BE2C (cell line): ENCODE data around the gene SYNE1.

Experiments
- DNase-seq: peaks from one replicate; pipeline ENCODE4 v3.0.0-alpha.2; 2020
- H3K27me3 ChIP-seq: fragments of 250-450 bp; sonication (Bioruptor Pico); 2 replicates; pipeline ENCODE4 v1.5.1; 2020; ENCODE audit warnings: mild to moderate bottlenecking
- H3K36me3 ChIP-seq: fragments of 250-450 bp; sonication (Bioruptor Pico); 2 replicates; pipeline ENCODE4 v1.5.1; 2020; ENCODE audit warnings: mild to moderate bottlenecking
- H3K4me1 ChIP-seq: fragments of 250-450 bp; sonication (Bioruptor Pico); 2 replicates; pipeline ENCODE4 v1.5.1; 2020
- H3K4me3 ChIP-seq: 2 replicates; pipeline ENCODE4 v1.5.1; 2011; ENCODE audit warnings: low read depth, low read length
- H3K9me3 ChIP-seq: fragments of 250-450 bp; sonication (Bioruptor Pico); 2 replicates; pipeline ENCODE4 v1.5.1; 2020
- CTCF ChIP-seq: IDR thresholded peaks from 2 replicates; pipeline ENCODE4 v1.5.1; 2012; ENCODE audit warnings: mild to moderate bottlenecking, low read depth, low read length

Gene SYNE1

DNA sequence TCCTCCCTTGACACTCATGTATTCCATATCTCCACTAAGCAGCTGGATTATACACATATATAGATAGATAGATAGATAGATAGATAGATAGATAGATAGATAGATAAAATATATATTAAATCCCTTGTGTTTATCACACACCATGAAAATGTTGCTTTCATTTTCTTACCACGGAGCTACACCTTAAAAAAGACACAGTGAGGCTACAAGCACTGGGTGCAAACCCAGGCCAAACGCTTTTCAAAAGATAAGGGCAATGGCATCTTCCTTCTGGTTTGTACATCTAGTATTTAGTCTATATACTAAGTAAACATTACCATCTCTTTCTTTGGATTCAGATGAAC, 452.6 kb downstream of the SYNE1 start:
- no peak for TF ChIP-seq CTCF

DNA sequence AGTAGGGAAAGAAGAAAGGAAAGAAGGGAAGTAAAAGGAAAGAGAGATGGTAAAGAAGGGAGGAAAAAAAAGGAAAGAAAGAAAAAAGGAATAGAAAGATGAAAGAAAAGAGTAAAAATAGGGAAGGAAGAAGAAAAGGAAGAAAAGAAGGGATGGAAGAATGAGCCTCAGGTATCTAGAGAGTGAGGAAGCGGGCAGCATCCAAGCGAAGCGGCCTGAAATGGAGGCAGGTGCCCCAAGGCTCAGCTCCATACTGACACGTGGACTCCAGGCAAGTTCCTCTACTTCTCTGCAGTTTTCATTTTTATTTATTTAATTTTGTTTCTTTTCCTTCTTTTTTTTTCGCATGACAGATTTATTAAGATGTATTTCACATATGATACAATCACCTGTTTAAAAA, 456.6 kb downstream of the SYNE1 start:
- TF ChIP-seq CTCF: no peak
- no peak overlapping the region for H3K4me3 ChIP-seq
- H3K36me3 ChIP-seq: no peaks in the 10 kb centered on the region
- no peaks in the 10 kb centered on the region for H3K27me3 ChIP-seq
- no peaks in the 10 kb centered on the region for H3K9me3 ChIP-seq
- no peaks in the 10 kb centered on the region for H3K4me1 ChIP-seq
- DNase-seq: no peak

More for the DNA sequence above, 452.6 kb downstream of the SYNE1 start:
- Histone ChIP-seq H3K36me3 (no peaks in the 10 kb centered on the region), H3K4me3 (no peak overlapping the region), H3K4me1 (no peaks in the 10 kb centered on the region), H3K9me3 (no peaks in the 10 kb centered on the region), H3K27me3 (no peaks in the 10 kb centered on the region)
- no peak for DNase-seq

GRCh38 chr6:152176268-152176667, 460.9 kb downstream of the SYNE1 start:
- no peak for DNase-seq
- no peaks in the 10 kb centered on the region for H3K9me3 ChIP-seq
- no peaks in the 10 kb centered on the region for H3K4me1 ChIP-seq
- TF ChIP-seq CTCF: no peak
- H3K36me3 ChIP-seq: no peaks in the 10 kb centered on the region
- no peak overlapping the region for H3K4me3 ChIP-seq
- H3K27me3 ChIP-seq: no peaks in the 10 kb centered on the region

DNA sequence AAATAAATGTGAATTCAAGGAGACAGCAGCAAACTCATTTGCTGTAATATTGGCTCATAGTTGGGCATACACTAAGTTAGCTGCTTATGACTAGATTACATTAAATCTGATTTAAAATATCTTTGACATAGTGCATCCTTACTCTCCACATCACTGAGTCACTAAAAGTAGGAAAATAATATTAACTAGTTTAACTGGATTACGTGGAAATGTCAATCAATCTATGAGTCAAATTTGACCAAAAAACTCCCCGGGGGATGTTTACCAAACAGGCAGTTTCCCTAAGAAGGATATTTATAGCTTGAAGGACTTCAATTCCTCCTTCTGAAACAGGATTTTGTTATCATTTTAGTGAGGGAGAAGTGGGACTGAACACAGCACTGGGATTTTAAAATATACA, 463.2 kb downstream of the SYNE1 start:
- no peak for TF ChIP-seq CTCF
- Histone ChIP-seq H3K36me3 (no peaks in the 10 kb centered on the region), H3K4me1 (no peaks in the 10 kb centered on the region), H3K4me3 (no peak overlapping the region), H3K27me3 (no peaks in the 10 kb centered on the region), H3K9me3 (no peaks in the 10 kb centered on the region)
- no peak for DNase-seq

DNA sequence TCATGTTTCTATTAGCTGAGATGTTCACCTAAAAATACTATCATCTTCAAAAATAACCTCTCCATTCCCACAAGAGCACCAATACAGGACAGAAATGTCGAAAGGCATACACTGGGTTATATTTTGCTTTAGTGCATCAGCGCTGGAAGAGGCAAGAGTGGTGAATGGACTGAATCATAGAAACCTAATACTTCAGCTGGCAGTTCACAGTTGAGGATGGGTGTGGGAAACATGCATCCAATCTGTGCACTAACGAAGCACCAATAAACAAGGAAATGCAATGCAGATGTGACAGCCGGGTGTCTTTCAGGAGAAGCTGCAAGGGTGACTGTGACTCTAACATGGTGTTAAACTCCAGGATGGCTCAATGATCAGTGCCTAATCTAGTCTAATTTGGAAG, 463.8 kb downstream of the SYNE1 start:
- H3K36me3 ChIP-seq: no peaks in the 10 kb centered on the region
- TF ChIP-seq CTCF: no peak

GRCh38 chr6:152170702-152171667, 466.2 kb downstream of the SYNE1 start:
- TF ChIP-seq CTCF: no peak
- no peak for DNase-seq
- H3K36me3 ChIP-seq: no peaks in the 10 kb centered on the region
- H3K4me3 ChIP-seq: no peak overlapping the region
- H3K4me1 ChIP-seq: no peaks in the 10 kb centered on the region
- no peaks in the 10 kb centered on the region for H3K27me3 ChIP-seq
- no peaks in the 10 kb centered on the region for H3K9me3 ChIP-seq

More for the DNA sequence above, 463.8 kb downstream of the SYNE1 start:
- Histone ChIP-seq H3K27me3 (no peaks in the 10 kb centered on the region), H3K4me3 (no peak overlapping the region), H3K9me3 (no peaks in the 10 kb centered on the region), H3K4me1 (no peaks in the 10 kb centered on the region)
- no peak for DNase-seq
